Ishikawa (cell line): ENCODE results near the gene ADAMTS13.

Experiments
- CEBPB ChIP-seq: IDR thresholded peaks from 2 replicates; pipeline ENCODE4 v1.6.1; 2012
- CREB1 ChIP-seq: IDR thresholded peaks from 2 replicates; pipeline ENCODE4 v1.6.1; 2012; ENCODE audit warnings: low read depth
- EGR1 ChIP-seq: IDR thresholded peaks from 2 replicates; pipeline ENCODE4 v1.6.1; 2012
- EP300 ChIP-seq: IDR thresholded peaks from 2 replicates; pipeline ENCODE4 v1.6.1; 2012; ENCODE audit warnings: borderline replicate concordance
- FOXM1 ChIP-seq: IDR thresholded peaks from 2 replicates; pipeline ENCODE4 v1.6.1; 2012; ENCODE audit warnings: low read depth, borderline replicate concordance
- NFIC ChIP-seq: IDR thresholded peaks from 2 replicates; pipeline ENCODE4 v1.6.1; 2012
- RAD21 ChIP-seq: IDR thresholded peaks from 2 replicates; pipeline ENCODE4 v1.6.1; 2012; ENCODE audit warnings: low read depth
- TAF1 ChIP-seq: IDR thresholded peaks from 2 replicates; pipeline ENCODE4 v1.6.1; 2012; ENCODE audit warnings: low read depth, mild to moderate bottlenecking
- TCF12 ChIP-seq: IDR thresholded peaks from 2 replicates; pipeline ENCODE4 v1.6.1; 2012; ENCODE audit warnings: low read depth
- TEAD4 ChIP-seq: IDR thresholded peaks from 2 replicates; pipeline ENCODE4 v1.6.1; 2012
- YY1 ChIP-seq: IDR thresholded peaks from 2 replicates; pipeline ENCODE4 v1.6.1; 2012; ENCODE audit warnings: low read depth
- ZBTB7A ChIP-seq: IDR thresholded peaks from 2 replicates; pipeline ENCODE4 v1.6.1; 2012; ENCODE audit warnings: low read depth
- TF ChIP-seq, protein P1 (sequence below): IDR thresholded peaks from 2 replicates; pipeline ENCODE4 v1.6.1; 2012
- TF ChIP-seq, protein P2 (sequence below): IDR thresholded peaks from 2 replicates; pipeline ENCODE4 v1.6.1; 2012
- TF ChIP-seq, protein P3 (sequence below): IDR thresholded peaks from 2 replicates; pipeline ENCODE4 v1.6.1; 2012; ENCODE audit warnings: low read depth, mild to moderate bottlenecking

Gene ADAMTS13

DNA sequence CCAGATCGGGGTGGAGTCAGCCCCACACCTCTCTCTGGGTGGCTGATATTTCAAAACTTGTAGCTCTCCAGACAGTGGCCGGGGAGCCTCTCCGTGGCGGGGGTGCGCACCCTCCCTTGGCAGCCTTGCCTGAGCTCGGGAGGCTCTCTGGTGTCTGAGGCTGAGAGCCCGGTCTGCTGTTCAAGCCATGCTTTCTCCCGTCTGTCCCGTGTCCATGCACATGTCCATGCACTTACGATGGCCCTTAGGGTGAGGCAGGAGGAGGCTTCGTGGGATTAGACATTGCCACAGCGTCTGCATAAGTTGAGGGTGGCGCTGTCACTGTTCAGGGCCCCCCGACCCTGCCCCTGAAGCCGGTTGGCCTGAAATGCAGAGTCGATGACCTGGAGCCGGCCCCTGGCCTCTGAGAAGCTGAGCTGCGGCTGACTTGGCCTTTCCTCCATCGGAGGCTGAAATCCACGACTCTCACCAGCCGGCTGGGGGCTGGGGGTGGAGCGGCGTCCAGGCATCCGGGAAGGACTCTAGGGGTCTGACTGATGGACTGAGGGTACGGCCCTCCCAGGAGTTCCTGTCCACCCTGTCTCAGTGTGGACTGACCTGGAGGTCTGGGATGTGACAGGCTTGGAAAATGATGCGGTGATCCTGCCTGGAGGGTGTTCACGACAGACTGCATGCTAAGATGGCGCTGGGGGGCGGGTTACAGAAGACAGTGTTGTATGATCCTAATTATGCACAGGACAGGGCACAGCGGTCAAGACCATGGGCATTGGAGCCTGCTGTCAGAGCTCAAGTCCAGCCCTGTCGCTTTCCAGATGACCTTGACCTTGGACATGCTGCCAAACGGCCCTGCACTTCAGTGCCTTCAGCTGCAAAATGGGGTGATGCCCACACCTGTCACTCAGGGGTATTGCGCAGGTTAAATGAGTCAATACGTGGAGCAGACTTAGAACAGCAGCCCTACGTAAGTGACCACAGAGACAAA, 75.0 kb downstream of the ADAMTS13 start:
- no peak for TF ChIP-seq FOXM1
- TF ChIP-seq NFIC, result no peak
- no peak for TF ChIP-seq EGR1
- no peak for TF ChIP-seq TEAD4
- no peak for TF ChIP-seq CREB1
- TF ChIP-seq, protein P1, sequence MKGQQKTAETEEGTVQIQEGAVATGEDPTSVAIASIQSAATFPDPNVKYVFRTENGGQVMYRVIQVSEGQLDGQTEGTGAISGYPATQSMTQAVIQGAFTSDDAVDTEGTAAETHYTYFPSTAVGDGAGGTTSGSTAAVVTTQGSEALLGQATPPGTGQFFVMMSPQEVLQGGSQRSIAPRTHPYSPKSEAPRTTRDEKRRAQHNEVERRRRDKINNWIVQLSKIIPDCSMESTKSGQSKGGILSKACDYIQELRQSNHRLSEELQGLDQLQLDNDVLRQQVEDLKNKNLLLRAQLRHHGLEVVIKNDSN, result no peak
- TF ChIP-seq CEBPB, result no peak
- no peak for TF ChIP-seq TCF12
- TF ChIP-seq TAF1, result no peak
- no peak for TF ChIP-seq YY1
- no peak for TF ChIP-seq RAD21
- TF ChIP-seq ZBTB7A, result no peak
- no peak for TF ChIP-seq EP300
- TF ChIP-seq, protein P2, sequence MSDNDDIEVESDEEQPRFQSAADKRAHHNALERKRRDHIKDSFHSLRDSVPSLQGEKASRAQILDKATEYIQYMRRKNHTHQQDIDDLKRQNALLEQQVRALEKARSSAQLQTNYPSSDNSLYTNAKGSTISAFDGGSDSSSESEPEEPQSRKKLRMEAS, result no peak
- TF ChIP-seq, protein P3, sequence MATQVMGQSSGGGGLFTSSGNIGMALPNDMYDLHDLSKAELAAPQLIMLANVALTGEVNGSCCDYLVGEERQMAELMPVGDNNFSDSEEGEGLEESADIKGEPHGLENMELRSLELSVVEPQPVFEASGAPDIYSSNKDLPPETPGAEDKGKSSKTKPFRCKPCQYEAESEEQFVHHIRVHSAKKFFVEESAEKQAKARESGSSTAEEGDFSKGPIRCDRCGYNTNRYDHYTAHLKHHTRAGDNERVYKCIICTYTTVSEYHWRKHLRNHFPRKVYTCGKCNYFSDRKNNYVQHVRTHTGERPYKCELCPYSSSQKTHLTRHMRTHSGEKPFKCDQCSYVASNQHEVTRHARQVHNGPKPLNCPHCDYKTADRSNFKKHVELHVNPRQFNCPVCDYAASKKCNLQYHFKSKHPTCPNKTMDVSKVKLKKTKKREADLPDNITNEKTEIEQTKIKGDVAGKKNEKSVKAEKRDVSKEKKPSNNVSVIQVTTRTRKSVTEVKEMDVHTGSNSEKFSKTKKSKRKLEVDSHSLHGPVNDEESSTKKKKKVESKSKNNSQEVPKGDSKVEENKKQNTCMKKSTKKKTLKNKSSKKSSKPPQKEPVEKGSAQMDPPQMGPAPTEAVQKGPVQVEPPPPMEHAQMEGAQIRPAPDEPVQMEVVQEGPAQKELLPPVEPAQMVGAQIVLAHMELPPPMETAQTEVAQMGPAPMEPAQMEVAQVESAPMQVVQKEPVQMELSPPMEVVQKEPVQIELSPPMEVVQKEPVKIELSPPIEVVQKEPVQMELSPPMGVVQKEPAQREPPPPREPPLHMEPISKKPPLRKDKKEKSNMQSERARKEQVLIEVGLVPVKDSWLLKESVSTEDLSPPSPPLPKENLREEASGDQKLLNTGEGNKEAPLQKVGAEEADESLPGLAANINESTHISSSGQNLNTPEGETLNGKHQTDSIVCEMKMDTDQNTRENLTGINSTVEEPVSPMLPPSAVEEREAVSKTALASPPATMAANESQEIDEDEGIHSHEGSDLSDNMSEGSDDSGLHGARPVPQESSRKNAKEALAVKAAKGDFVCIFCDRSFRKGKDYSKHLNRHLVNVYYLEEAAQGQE, result no peak

DNA sequence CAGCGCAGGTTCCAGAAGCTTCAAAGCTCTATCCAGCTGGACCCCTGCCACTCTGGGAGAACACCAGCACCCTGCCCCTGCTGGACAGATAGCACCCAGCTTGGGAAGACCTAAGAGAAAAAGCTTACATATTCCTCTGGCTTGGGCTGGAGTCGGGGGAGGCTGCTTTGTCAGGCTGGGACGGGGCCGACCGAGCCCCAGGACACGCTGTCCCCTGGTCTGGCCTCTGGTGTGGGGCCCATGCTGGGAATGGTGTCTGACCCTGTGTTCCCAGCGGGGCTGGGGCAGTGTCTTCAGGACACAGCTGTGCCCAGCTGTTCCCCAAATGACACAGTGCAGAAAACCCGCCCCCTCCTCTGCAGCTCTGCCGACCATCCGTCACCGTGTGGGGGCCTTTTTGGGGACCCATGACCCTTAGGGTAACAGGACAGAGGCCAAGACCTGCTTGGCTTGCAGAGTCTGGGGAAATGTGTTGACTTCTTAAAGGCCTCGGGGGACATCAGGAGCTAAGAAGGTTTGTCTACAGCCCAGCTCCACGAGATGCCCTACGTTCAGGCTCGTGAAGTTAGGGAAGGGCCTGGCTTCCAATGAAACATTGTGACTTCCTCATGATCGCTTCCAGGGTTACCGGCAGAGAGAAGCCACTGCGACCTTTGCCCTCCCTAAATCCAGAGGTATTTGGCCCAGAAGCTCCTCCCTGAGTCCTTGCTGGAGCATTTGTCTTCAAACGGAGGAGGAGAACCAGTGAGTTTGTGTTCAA, 77.1 kb downstream of the ADAMTS13 start:
- no peak for TF ChIP-seq ZBTB7A
- no peak for TF ChIP-seq TEAD4
- no peak for TF ChIP-seq TAF1
- no peak for TF ChIP-seq CREB1

DNA sequence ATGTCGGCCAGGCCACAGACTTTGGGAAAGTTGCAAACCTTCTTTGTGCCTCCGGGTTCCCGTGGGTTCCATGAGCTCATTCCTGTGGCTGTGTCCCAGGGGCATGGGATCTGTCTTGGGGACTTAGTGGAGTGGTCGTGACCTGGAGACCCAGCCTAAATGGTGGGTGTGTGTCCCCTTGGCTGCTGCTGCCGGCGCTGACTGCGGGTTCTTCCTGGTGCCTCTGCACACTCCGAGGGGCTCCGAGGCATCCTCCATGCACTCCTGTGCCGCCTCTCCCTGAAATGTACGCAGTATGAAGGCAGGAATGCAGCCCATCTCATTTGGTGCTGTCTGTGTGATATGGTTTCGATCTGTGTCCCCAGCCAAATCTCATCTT, 77.7 kb downstream of the ADAMTS13 start:
- no peak for TF ChIP-seq YY1
- TF ChIP-seq FOXM1, result no peak
- no peak for TF ChIP-seq ZBTB7A
- TF ChIP-seq, protein P3, result no peak
- no peak for TF ChIP-seq TEAD4
- TF ChIP-seq EGR1, result no peak
- TF ChIP-seq CEBPB, result no peak
- TF ChIP-seq, protein P1, result no peak
- TF ChIP-seq, protein P2, result no peak
- TF ChIP-seq EP300, result no peak

DNA sequence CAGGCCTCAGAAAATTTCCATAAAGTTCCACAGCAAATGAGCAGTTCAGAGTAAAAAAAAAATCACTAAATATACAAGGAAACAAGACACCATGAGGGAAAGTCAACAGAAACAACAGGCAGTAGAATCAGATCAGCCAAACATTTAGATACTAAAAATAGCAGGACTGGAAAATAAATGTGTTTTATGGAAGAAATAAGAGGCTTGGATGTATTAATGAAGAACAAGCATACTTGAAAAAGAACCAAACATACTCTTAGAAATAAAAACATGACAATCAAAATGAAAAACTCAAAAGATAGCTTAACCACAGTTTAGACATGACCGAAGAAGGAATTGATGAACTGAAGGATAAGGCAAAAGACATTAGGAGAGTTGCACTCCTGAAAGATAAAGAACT, 79.9 kb downstream of the ADAMTS13 start:
- TF ChIP-seq CREB1 (no peak), TEAD4 (no peak), TAF1 (no peak)
- TF ChIP-seq, protein P1, result no peak

DNA sequence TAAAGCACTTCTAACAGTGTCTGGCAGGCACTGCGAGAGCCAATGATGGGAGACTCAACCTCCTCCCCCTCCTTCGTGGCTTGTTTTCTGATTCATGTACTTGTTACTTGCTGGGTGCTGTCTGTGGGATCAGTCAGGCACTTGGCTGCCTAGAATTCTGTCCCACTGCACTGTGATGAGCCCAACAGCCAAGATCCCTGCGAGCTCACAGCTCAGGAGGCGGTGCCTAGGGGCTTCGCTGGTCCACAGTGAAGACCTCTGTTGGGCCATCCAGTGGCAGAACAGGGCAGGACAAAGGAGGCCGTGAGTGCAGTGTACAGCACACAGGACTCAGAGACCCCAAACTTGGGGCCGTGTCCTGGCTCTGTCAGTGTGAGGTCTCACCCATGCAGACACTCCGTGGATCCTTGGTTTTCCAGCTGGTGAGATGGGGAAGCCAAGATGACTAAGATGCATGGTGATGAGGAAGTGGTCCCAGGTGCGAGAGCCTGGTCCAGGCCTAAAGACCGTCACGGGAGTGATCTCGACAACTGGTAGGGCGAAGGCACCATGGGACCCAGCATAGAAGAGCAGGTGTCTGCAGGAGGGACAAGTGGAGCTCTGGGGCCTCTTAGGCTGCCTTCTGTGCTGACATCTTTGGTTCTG, 83.1 kb downstream of the ADAMTS13 start:
- TF ChIP-seq, protein P3, result no peak
- TF ChIP-seq CEBPB (no peak), EGR1 (no peak), NFIC (no peak), FOXM1 (no peak), EP300 (no peak), ZBTB7A (no peak), RAD21 (no peak), CREB1 (no peak), YY1 (no peak), TAF1 (no peak), TCF12 (no peak), TEAD4 (no peak)
- TF ChIP-seq, protein P2, result no peak
- TF ChIP-seq, protein P1, result no peak
